Neural cell (in vitro differentiated cells): ENCODE measurements around the gene HOXB9.

Source experiments
- EZH2 ChIP-seq: fragments of 200-600, 300-800 bp; shearing (Covaris generic), sonication (generic); IDR thresholded peaks from 2 replicates; pipeline ENCODE4 v1.6.1; 2014; ENCODE audit warnings: antibody characterized with exemption, low read length, borderline replicate concordance, mild to moderate bottlenecking; ENCODE audit not compliant: insufficient read depth, poor library complexity, severe bottlenecking
- MXI1 ChIP-seq: fragments of 450-650 bp; conservative IDR thresholded peaks from 2 replicates; pipeline ENCODE4 v1.6.1; 2014; ENCODE audit warnings: antibody characterized with exemption, mild to moderate bottlenecking; ENCODE audit not compliant: poor library complexity, severe bottlenecking
- POLR2AphosphoS5 ChIP-seq: IDR thresholded peaks from 2 replicates; pipeline ENCODE4 v1.6.1; 2012
- TAF1 ChIP-seq: IDR thresholded peaks from 2 replicates; pipeline ENCODE4 v1.6.1; 2012; ENCODE audit warnings: low read depth
- TF ChIP-seq, protein P1 (sequence below): fragments of 450-650 bp; IDR thresholded peaks from 2 replicates; pipeline ENCODE4 v1.5.1; 2014; ENCODE audit warnings: antibody characterized with exemption, mild to moderate bottlenecking, moderate library complexity; ENCODE audit not compliant: poor library complexity, severe bottlenecking

DNA sequence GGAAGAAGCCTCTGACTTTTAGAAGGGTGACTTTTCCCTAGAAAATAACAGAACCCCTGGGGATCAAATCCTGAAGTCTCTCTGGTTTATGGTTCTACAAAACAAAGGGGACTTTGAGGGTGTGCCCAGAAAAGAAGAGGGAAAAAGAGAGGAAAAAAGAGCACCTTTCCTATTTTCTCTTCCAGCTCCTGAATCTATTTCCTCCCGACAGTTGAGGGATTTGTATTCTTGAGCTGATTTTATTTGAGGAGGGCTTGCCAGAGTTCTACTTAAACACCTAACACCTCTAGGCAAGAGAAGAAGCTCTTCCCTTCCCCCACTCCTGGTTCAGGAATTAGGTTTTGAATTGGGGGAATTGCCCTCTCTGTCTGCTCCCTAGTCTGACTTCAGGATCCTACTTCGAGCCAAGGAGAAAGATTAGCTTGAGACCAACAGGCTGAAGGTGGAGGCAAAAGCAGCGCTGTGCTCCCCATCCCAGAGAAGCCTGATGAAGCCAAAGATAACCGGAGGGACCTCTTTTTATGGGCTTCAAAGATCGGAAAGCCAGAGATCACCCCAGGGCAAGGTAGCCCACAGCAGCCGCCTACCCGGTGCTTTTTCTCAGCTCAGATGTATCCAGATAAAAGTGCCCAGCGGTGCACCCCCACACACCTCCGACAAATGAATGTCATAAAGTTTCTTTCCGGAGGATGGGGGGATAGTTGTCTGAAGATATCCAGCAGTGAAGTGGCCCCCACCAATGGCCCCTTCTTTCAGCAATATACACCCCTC is 36.9 kb downstream of the HOXB9 start:
- TF ChIP-seq TAF1 (no peak), EZH2 (no peak), MXI1 (no peak), POLR2AphosphoS5 (no peak)
- TF ChIP-seq, protein P1, sequence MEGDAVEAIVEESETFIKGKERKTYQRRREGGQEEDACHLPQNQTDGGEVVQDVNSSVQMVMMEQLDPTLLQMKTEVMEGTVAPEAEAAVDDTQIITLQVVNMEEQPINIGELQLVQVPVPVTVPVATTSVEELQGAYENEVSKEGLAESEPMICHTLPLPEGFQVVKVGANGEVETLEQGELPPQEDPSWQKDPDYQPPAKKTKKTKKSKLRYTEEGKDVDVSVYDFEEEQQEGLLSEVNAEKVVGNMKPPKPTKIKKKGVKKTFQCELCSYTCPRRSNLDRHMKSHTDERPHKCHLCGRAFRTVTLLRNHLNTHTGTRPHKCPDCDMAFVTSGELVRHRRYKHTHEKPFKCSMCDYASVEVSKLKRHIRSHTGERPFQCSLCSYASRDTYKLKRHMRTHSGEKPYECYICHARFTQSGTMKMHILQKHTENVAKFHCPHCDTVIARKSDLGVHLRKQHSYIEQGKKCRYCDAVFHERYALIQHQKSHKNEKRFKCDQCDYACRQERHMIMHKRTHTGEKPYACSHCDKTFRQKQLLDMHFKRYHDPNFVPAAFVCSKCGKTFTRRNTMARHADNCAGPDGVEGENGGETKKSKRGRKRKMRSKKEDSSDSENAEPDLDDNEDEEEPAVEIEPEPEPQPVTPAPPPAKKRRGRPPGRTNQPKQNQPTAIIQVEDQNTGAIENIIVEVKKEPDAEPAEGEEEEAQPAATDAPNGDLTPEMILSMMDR = no peak
